GM23338 (cell line): ENCODE measurements around the gene SRPX. TPM values are rescaled to one million over a fixed set of nuclear protein-coding genes. Genes with fewer than 3 reads are reported as not detected.

Experiments used
- ATAC-seq: fragments of 200-7000 bp; cut with Tn5 transposase; 3 replicates; pipeline ENCODE4 v1.9.1; 2020
- DNase-seq: peaks from one replicate; pipeline ENCODE4 v3.0.0-alpha.2; 2015; ENCODE audit warnings: low spot score
- H2AFZ ChIP-seq: fragments of 200-600 bp; sonication (generic); 2 replicates; pipeline ENCODE4 v1.8.0; 2016; ENCODE audit warnings: antibody characterized with exemption, mild to moderate bottlenecking, moderate library complexity
- H3F3A ChIP-seq: fragments of 200-600 bp; sonication (generic); replicated peaks from 2 replicates; pipeline ENCODE4 v1.8.0; 2017; ENCODE audit warnings: antibody characterized with exemption, mixed run types, low read depth
- H3K27ac ChIP-seq: fragments of 200-600 bp; sonication (generic); 2 replicates; pipeline ENCODE4 v1.6.1; 2016; ENCODE audit warnings: low read depth
- H3K27me3 ChIP-seq: fragments of 200-600 bp; sonication (generic); 2 replicates; pipeline ENCODE4 v1.8.0; 2016; ENCODE audit warnings: mild to moderate bottlenecking, mixed run types, moderate library complexity; ENCODE audit not compliant: insufficient read depth
- H3K36me3 ChIP-seq: fragments of 200-600 bp; sonication (generic); 2 replicates; pipeline ENCODE4 v1.8.0; 2016; ENCODE audit warnings: mild to moderate bottlenecking; ENCODE audit not compliant: insufficient read depth
- H3K4me1 ChIP-seq: fragments of 200-600 bp; sonication (generic); 2 replicates; pipeline ENCODE4 v1.8.0; 2016; ENCODE audit warnings: mild to moderate bottlenecking, moderate library complexity; ENCODE audit not compliant: insufficient read depth
- H3K4me2 ChIP-seq: fragments of 200-600 bp; sonication (generic); 2 replicates; pipeline ENCODE4 v1.7.1; 2017; ENCODE audit warnings: mixed run types
- H3K4me3 ChIP-seq: fragments of 200-600 bp; sonication (generic); 2 replicates; pipeline ENCODE4 v1.6.1; 2016; ENCODE audit warnings: mixed run types
- H3K79me2 ChIP-seq: fragments of 200-600 bp; sonication (generic); replicated peaks from 2 replicates; pipeline ENCODE4 v1.8.0; 2017; ENCODE audit warnings: mild to moderate bottlenecking; ENCODE audit not compliant: insufficient read depth
- H3K9me2 ChIP-seq: fragments of 200-600 bp; sonication (generic); 2 replicates; pipeline ENCODE4 v1.8.0; 2017; ENCODE audit not compliant: insufficient read depth
- H4K20me1 ChIP-seq: fragments of 200-600 bp; sonication (generic); replicated peaks from 2 replicates; pipeline ENCODE4 v1.8.0; 2017; ENCODE audit warnings: mild to moderate bottlenecking; ENCODE audit not compliant: insufficient read depth
- H3K27ac Mint-ChIP-seq: 2 replicates; pipeline ENCODE4 v1.8.0; 2020; ENCODE audit warnings: inconsistent platforms, mild to moderate bottlenecking, moderate library complexity, mixed read lengths
- H3K27me3 Mint-ChIP-seq: 3 replicates; pipeline ENCODE4 v1.8.0; 2022; ENCODE audit warnings: low read depth, mild to moderate bottlenecking, moderate library complexity, mixed read lengths, inconsistent platforms; ENCODE audit not compliant: insufficient read depth, poor library complexity
- H3K36me3 Mint-ChIP-seq: 3 replicates; pipeline ENCODE4 v1.8.0; 2021; ENCODE audit warnings: low read depth, mild to moderate bottlenecking, inconsistent platforms, moderate library complexity, mixed read lengths
- H3K4me1 Mint-ChIP-seq: 3 replicates; pipeline ENCODE4 v1.8.0; 2020; ENCODE audit warnings: mild to moderate bottlenecking, inconsistent platforms, mixed read lengths
- H3K4me3 Mint-ChIP-seq: 3 replicates; pipeline ENCODE4 v1.8.0; 2021; ENCODE audit warnings: moderate library complexity, mild to moderate bottlenecking, inconsistent platforms, mixed read lengths
- H3K9me3 Mint-ChIP-seq: 3 replicates; pipeline ENCODE4 v1.8.0; 2020; ENCODE audit warnings: moderate library complexity, mild to moderate bottlenecking, inconsistent platforms, mixed read lengths
- POLR2AphosphoS5 ChIP-seq: IDR thresholded peaks from 2 replicates; pipeline ENCODE4 v1.6.1; 2016; ENCODE audit warnings: antibody characterized with exemption, low read depth
- STAT1 ChIP-seq: IDR thresholded peaks from one replicate; pipeline ENCODE4 v1.6.1; 2016; ENCODE audit warnings: antibody characterized with exemption; ENCODE audit not compliant: unreplicated experiment
- ZNF331 ChIP-seq: fragments of 250-450 bp; sonication (Bioruptor Pico); IDR thresholded peaks from 2 replicates; pipeline ENCODE4 v1.5.0; 2020; ENCODE audit warnings: low read depth, mild to moderate bottlenecking, moderate library complexity
- polyA plus RNA-seq: library from polyadenylated mRNA; unstranded; fragments of >200 nt; fragmentation: Nextera tagmentation; extraction: Ambion mirVana; gene quantifications from 2 replicates; pipeline ENCODE4 v1.2.1, GENCODE V29; 2016
- total RNA-seq: library from RNA; depleted of rRNA; stranded (reverse); fragments of >200 nt; shearing (Covaris generic); gene quantifications from 2 replicates; pipeline ENCODE4 v1.2.3, GENCODE V29; 2014
- TF ChIP-seq, protein P1 (sequence below): fragments of 250-450 bp; sonication (Bioruptor Pico); IDR thresholded peaks from 2 replicates; pipeline ENCODE4 v1.5.0; 2020; ENCODE audit warnings: mild to moderate bottlenecking, moderate library complexity
- TF ChIP-seq, protein P2 (sequence below): IDR thresholded peaks from one replicate; pipeline ENCODE4 v1.6.1; 2018; ENCODE audit warnings: antibody characterized with exemption; ENCODE audit not compliant: unreplicated experiment

The SRPX gene
- total and polyA plus RNA-seq, 2 experiments from 2014 or later: 14.3 to 16.9 TPM

DNA sequence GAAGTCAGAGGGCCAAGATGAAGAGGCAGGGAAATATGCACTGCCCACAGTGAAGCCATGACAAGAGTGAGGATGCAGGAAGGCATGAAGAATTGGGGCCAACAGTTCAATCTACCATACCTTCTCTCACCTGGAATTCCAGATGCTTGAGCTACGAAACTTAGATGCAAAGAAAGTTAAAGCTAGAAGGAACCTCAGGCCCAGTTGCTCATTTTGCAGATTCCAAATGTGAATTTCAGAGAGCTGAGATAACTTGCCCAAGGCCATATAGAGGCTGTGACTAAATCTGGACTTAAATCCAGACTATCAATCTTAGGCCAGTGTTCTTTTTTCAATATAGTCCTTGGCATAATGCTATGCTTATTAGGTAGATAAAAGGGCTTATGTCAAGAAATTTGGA is 92.7 kb downstream of the SRPX start (continued):
- TF ChIP-seq, protein P1, sequence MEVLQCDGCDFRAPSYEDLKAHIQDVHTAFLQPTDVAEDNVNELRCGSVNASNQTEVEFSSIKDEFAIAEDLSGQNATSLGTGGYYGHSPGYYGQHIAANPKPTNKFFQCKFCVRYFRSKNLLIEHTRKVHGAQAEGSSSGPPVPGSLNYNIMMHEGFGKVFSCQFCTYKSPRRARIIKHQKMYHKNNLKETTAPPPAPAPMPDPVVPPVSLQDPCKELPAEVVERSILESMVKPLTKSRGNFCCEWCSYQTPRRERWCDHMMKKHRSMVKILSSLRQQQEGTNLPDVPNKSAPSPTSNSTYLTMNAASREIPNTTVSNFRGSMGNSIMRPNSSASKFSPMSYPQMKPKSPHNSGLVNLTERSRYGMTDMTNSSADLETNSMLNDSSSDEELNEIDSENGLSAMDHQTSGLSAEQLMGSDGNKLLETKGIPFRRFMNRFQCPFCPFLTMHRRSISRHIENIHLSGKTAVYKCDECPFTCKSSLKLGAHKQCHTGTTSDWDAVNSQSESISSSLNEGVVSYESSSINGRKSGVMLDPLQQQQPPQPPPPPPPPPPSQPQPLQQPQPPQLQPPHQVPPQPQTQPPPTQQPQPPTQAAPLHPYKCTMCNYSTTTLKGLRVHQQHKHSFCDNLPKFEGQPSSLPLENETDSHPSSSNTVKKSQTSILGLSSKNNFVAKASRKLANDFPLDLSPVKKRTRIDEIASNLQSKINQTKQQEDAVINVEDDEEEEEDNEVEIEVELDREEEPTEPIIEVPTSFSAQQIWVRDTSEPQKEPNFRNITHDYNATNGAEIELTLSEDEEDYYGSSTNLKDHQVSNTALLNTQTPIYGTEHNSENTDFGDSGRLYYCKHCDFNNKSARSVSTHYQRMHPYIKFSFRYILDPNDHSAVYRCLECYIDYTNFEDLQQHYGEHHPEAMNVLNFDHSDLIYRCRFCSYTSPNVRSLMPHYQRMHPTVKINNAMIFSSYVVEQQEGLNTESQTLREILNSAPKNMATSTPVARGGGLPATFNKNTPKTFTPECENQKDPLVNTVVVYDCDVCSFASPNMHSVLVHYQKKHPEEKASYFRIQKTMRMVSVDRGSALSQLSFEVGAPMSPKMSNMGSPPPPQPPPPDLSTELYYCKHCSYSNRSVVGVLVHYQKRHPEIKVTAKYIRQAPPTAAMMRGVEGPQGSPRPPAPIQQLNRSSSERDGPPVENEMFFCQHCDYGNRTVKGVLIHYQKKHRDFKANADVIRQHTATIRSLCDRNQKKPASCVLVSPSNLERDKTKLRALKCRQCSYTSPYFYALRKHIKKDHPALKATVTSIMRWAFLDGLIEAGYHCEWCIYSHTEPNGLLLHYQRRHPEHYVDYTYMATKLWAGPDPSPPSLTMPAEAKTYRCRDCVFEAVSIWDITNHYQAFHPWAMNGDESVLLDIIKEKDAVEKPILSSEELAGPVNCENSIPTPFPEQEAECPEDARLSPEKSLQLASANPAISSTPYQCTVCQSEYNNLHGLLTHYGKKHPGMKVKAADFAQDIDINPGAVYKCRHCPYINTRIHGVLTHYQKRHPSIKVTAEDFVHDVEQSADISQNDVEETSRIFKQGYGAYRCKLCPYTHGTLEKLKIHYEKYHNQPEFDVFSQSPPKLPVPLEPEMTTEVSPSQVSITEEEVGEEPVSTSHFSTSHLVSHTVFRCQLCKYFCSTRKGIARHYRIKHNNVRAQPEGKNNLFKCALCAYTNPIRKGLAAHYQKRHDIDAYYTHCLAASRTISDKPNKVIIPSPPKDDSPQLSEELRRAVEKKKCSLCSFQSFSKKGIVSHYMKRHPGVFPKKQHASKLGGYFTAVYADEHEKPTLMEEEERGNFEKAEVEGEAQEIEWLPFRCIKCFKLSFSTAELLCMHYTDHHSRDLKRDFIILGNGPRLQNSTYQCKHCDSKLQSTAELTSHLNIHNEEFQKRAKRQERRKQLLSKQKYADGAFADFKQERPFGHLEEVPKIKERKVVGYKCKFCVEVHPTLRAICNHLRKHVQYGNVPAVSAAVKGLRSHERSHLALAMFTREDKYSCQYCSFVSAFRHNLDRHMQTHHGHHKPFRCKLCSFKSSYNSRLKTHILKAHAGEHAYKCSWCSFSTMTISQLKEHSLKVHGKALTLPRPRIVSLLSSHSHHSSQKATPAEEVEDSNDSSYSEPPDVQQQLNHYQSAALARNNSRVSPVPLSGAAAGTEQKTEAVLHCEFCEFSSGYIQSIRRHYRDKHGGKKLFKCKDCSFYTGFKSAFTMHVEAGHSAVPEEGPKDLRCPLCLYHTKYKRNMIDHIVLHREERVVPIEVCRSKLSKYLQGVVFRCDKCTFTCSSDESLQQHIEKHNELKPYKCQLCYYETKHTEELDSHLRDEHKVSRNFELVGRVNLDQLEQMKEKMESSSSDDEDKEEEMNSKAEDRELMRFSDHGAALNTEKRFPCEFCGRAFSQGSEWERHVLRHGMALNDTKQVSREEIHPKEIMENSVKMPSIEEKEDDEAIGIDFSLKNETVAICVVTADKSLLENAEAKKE (CRISPR knock-in tag): no peak
- TF ChIP-seq ZNF331 (CRISPR knock-in tag) (no peak), STAT1 (no peak)
- TF ChIP-seq, protein P2, sequence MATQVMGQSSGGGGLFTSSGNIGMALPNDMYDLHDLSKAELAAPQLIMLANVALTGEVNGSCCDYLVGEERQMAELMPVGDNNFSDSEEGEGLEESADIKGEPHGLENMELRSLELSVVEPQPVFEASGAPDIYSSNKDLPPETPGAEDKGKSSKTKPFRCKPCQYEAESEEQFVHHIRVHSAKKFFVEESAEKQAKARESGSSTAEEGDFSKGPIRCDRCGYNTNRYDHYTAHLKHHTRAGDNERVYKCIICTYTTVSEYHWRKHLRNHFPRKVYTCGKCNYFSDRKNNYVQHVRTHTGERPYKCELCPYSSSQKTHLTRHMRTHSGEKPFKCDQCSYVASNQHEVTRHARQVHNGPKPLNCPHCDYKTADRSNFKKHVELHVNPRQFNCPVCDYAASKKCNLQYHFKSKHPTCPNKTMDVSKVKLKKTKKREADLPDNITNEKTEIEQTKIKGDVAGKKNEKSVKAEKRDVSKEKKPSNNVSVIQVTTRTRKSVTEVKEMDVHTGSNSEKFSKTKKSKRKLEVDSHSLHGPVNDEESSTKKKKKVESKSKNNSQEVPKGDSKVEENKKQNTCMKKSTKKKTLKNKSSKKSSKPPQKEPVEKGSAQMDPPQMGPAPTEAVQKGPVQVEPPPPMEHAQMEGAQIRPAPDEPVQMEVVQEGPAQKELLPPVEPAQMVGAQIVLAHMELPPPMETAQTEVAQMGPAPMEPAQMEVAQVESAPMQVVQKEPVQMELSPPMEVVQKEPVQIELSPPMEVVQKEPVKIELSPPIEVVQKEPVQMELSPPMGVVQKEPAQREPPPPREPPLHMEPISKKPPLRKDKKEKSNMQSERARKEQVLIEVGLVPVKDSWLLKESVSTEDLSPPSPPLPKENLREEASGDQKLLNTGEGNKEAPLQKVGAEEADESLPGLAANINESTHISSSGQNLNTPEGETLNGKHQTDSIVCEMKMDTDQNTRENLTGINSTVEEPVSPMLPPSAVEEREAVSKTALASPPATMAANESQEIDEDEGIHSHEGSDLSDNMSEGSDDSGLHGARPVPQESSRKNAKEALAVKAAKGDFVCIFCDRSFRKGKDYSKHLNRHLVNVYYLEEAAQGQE: no peak

DNA sequence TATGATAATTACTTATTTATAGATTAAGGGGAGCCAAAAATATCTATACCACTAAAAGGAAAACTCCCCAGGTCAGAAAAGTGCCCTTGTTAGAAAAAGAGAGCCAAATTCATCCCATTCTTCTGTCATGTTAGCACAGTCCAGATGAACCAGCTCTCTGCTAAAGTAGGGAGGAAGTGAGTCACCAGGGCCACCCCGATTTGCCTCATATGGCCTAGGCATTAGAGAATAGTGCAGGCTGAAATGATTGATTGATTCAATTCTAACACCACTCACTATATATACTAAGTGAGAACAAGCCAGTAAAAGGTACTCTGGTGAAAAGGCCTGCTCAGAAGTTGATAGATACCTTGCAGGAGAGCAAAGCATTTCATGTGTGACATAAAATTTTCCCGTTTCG is 94.5 kb downstream of the SRPX start:
- H3F3A ChIP-seq: no peaks in the 10 kb centered on the region
- no peak overlapping the region for H3K4me3 ChIP-seq
- H3K9me2 ChIP-seq: no peaks in the 10 kb centered on the region
- H3K4me3 Mint-ChIP-seq: no peak overlapping the region
- H2AFZ ChIP-seq: no peak overlapping the region
- DNase-seq: no peak
- no peaks in the 10 kb centered on the region for H3K4me1 ChIP-seq
- H3K36me3 Mint-ChIP-seq: no peaks in the 10 kb centered on the region
- ATAC-seq: no peak
- no peaks in the 10 kb centered on the region for H4K20me1 ChIP-seq
- H3K4me1 Mint-ChIP-seq: no peaks in the 10 kb centered on the region
- no peak for TF ChIP-seq POLR2AphosphoS5
- no peaks in the 10 kb centered on the region for H3K79me2 ChIP-seq
- no peaks in the 10 kb centered on the region for H3K36me3 ChIP-seq
- no peaks in the 10 kb centered on the region for H3K9me3 Mint-ChIP-seq
- H3K27me3 Mint-ChIP-seq: no peaks in the 10 kb centered on the region
- H3K4me2 ChIP-seq: no peak overlapping the region
- H3K27ac Mint-ChIP-seq: no peak overlapping the region
- H3K27me3 ChIP-seq: no peaks in the 10 kb centered on the region
- no peak overlapping the region for H3K27ac ChIP-seq
